Endodermal cell (in vitro differentiated cells): ENCODE results near the gene HOXA6. TPM values are rescaled to one million over a fixed set of nuclear protein-coding genes. Genes with fewer than 3 reads are reported as not detected.

Experiments used
- DNase-seq: peaks from one replicate; pipeline ENCODE4 v3.0.0-alpha.2; 2017
- H3K27ac ChIP-seq: 2 replicates; pipeline ENCODE4 v1.5.1; 2013; ENCODE audit warnings: mild to moderate bottlenecking, low read depth, low read length, moderate library complexity
- H3K27me3 ChIP-seq: 2 replicates; pipeline ENCODE4 v1.6.1; 2013; ENCODE audit warnings: mild to moderate bottlenecking, low read length, moderate library complexity; ENCODE audit not compliant: insufficient read depth, control insufficient read depth, poor library complexity, severe bottlenecking
- H3K36me3 ChIP-seq: 2 replicates; pipeline ENCODE4 v1.7.0; 2013; ENCODE audit warnings: mild to moderate bottlenecking, low read length, moderate library complexity; ENCODE audit not compliant: control insufficient read depth, insufficient read depth
- H3K4me1 ChIP-seq: one replicate; pipeline ENCODE4 v1.7.0; 2013; ENCODE audit warnings: low read length; ENCODE audit not compliant: control insufficient read depth, insufficient read depth
- H3K4me3 ChIP-seq: 2 replicates; pipeline ENCODE4 v1.5.1; 2013; ENCODE audit warnings: mild to moderate bottlenecking, low read length, moderate library complexity
- H3K9ac ChIP-seq: 2 replicates; pipeline ENCODE4 v1.6.1; 2013; ENCODE audit warnings: mild to moderate bottlenecking, low read length, moderate library complexity; ENCODE audit not compliant: poor library complexity, severe bottlenecking; ENCODE audit errors: extremely low read depth
- H3K9me3 ChIP-seq: 2 replicates; pipeline ENCODE4 v1.6.1; 2013; ENCODE audit warnings: mild to moderate bottlenecking, low read length, moderate library complexity; ENCODE audit not compliant: control insufficient read depth
- H3K27ac Mint-ChIP-seq: 2 replicates; pipeline ENCODE4 v1.8.0; 2020; ENCODE audit warnings: mixed read lengths
- H3K27me3 Mint-ChIP-seq: 2 replicates; pipeline ENCODE4 v1.8.0; 2021; ENCODE audit warnings: mild to moderate bottlenecking, mixed read lengths; ENCODE audit not compliant: insufficient read depth
- H3K36me3 Mint-ChIP-seq: 2 replicates; pipeline ENCODE4 v1.8.0; 2020; ENCODE audit warnings: low read depth, mixed read lengths
- H3K4me1 Mint-ChIP-seq: 2 replicates; pipeline ENCODE4 v1.8.0; 2020; ENCODE audit warnings: mixed read lengths
- H3K4me3 Mint-ChIP-seq: 2 replicates; pipeline ENCODE4 v1.8.0; 2020; ENCODE audit warnings: mild to moderate bottlenecking, moderate library complexity, mixed read lengths
- H3K9me3 Mint-ChIP-seq: 2 replicates; pipeline ENCODE4 v1.8.0; 2020; ENCODE audit warnings: mild to moderate bottlenecking, mixed read lengths
- WGBS, 2 experiments: methylation state at CpG; one replicate each; pipeline versions ENCODE4 v1.1.5 to v1.1.7; 2013; ENCODE audit warnings: missing lambda C conversion rate in 2 of 2, mixed read lengths in 1 of 2; ENCODE audit not compliant: insufficient coverage in 1 of 2, insufficient read length in 1 of 2; 5-methylcytosine and 5-hydroxymethylcytosine counted together
- total RNA-seq, 2 donors: library from RNA; stranded (reverse); fragmentation: NEBNext Ultra II Directional in 1 of 2; extraction: Animal tissue kit (Norgen Biotek cat#: 25700) in 1 of 2; gene quantifications; 2 replicates in 1 of 2; 3 replicates in 1 of 2; pipeline ENCODE4 v1.2.1, GENCODE V29; 2021
- TF ChIP-seq, protein P1 (sequence below): fragments of 200-600 bp; sonication (generic); conservative IDR thresholded peaks from 2 replicates; pipeline ENCODE4 v1.5.0; 2021; ENCODE audit warnings: antibody characterized with exemption, mild to moderate bottlenecking

Gene HOXA6
- total RNA-seq, 2 donors from 2014 or later = not detected

DNA sequence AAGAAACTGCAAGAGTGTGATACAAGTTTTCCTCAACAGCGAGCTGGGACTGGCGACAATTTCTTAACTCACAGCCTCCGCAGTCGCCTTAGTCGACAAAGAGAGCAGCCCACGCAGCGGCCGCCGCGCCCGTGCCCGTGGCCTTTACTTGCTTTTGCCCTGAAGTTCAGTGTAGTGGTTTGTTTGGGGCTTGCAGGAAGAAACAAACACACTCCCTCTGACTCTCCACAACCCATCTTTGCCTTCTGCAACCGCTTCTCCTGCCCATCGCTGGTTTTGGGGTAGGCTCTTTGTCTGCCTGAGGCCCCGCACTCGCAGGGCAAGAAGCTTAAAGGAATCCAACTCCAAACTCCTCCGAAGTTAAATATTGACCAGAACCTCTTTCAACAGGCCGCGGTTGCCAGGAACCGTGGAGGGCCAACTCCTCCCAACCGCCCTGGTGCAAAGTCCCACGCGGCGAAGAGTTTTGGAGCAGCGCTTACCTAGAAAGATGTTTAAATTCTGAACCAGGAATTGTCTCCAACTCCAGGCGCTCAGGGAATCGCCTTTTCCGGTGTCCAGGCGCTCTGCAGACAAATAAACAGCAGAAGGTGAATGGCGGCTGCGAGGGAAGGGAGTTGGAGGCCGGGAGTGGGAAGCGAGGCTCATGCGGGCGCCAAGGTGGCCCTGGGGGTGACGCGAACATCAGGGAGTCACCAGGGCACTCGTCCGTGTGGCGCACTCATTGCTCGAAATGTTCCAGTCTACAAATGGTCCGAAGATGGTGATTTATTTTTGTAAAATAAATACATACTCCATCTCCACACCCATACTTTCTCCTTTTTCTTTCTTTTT is 25.3 kb downstream of the HOXA6 start:
- Mint-ChIP-seq H3K9me3 (no peaks in the 10 kb centered on the region), H3K27ac (no peak overlapping the region), H3K4me1 (peaks cover 4% of the 10 kb centered on the region), H3K27me3 (peaks cover 100% of the 10 kb centered on the region), H3K36me3 (no peaks in the 10 kb centered on the region), H3K4me3 (no peak overlapping the region)
- Histone ChIP-seq H3K9me3 (peaks cover 10% of the 10 kb centered on the region), H3K4me3 (no peak overlapping the region), H3K36me3 (no peaks in the 10 kb centered on the region), H3K27ac (peak overlapping the region; percentile 29), H3K27me3 (peaks cover 100% of the 10 kb centered on the region), H3K9ac (no peak overlapping the region), H3K4me1 (no peaks in the 10 kb centered on the region)
- WGBS, 2 experiments = 4 to 5% methylated on average over 17 to 37 of the region's 42 CpGs
- TF ChIP-seq, protein P1, sequence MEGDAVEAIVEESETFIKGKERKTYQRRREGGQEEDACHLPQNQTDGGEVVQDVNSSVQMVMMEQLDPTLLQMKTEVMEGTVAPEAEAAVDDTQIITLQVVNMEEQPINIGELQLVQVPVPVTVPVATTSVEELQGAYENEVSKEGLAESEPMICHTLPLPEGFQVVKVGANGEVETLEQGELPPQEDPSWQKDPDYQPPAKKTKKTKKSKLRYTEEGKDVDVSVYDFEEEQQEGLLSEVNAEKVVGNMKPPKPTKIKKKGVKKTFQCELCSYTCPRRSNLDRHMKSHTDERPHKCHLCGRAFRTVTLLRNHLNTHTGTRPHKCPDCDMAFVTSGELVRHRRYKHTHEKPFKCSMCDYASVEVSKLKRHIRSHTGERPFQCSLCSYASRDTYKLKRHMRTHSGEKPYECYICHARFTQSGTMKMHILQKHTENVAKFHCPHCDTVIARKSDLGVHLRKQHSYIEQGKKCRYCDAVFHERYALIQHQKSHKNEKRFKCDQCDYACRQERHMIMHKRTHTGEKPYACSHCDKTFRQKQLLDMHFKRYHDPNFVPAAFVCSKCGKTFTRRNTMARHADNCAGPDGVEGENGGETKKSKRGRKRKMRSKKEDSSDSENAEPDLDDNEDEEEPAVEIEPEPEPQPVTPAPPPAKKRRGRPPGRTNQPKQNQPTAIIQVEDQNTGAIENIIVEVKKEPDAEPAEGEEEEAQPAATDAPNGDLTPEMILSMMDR = no peak
- peak; percentile 55 for DNase-seq

DNA sequence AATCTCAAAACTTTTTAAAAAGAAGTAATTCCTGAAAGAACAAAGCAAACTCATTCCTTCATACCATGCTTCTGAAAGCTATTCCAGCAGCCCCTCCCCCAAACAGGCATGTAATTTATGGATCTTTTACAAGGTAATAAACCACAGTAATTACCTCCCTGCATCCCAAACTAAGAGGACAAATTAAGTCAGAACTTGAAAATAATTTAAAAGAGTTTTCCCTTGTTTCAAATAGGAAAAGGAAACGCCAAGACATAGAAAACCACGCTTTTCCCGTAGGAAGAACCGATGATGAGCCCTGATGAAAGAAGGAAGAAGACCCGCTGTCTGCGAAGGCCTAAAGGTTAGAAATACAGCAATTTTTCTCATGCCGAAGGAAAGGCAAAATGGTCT is 25.9 kb downstream of the HOXA6 start:
- Histone ChIP-seq H3K9ac (no peak overlapping the region), H3K9me3 (peaks cover 10% of the 10 kb centered on the region), H3K27ac (no peak overlapping the region), H3K4me1 (no peaks in the 10 kb centered on the region), H3K4me3 (no peak overlapping the region), H3K36me3 (no peaks in the 10 kb centered on the region), H3K27me3 (peaks cover 100% of the 10 kb centered on the region)
- no peak overlapping the region for H3K27ac Mint-ChIP-seq
- DNase-seq = no peak
- H3K9me3 Mint-ChIP-seq = no peaks in the 10 kb centered on the region
- peaks cover 4% of the 10 kb centered on the region for H3K4me1 Mint-ChIP-seq
- H3K4me3 Mint-ChIP-seq = no peak overlapping the region
- H3K36me3 Mint-ChIP-seq = no peaks in the 10 kb centered on the region
- 18 to 21% methylated on average over 7 of the region's 7 CpGs for WGBS, 2 experiments
- peaks cover 100% of the 10 kb centered on the region for H3K27me3 Mint-ChIP-seq
- TF ChIP-seq, protein P1 = no peak

DNA sequence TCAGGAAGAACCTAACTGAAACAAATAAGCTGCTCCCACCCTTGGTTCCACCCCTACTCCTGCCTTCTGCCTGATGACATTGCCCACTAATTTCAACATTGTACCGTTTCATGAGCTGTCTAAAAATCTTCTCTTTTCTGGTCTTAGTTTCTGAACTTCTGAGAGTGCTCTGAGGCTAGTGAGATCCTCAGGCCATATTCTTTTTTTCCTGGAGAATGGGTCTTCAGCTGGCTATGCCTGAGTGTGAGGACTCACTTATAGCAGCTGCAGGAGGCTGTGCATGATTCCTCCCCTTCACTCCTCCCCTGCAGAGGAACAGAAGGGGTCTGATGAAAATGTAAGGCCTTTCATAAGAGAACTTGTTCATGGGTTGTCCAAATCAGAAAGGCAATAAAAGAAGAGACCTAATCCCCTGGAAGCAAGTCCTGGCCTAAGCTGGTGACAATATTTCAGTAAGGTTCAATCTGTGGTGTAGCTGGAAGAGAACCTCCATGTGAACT is 28.1 kb downstream of the HOXA6 start:
- H3K36me3 ChIP-seq = no peaks in the 10 kb centered on the region
- peaks cover 4% of the 10 kb centered on the region for H3K4me1 Mint-ChIP-seq
- H3K36me3 Mint-ChIP-seq = no peaks in the 10 kb centered on the region
- H3K4me1 ChIP-seq = no peaks in the 10 kb centered on the region
- H3K27ac ChIP-seq = no peak overlapping the region
- no peak overlapping the region for H3K9ac ChIP-seq
- H3K9me3 Mint-ChIP-seq = no peaks in the 10 kb centered on the region
- H3K27me3 ChIP-seq = peaks cover 100% of the 10 kb centered on the region
- H3K27ac Mint-ChIP-seq = no peak overlapping the region
- TF ChIP-seq, protein P1 = no peak
- 49% methylated on average over 1 of the region's 1 CpG; no CpG with 5 or more reads in 1 of the 2 experiments for WGBS, 2 experiments
- no peak overlapping the region for H3K4me3 ChIP-seq
- peaks cover 99% of the 10 kb centered on the region for H3K27me3 Mint-ChIP-seq
- H3K9me3 ChIP-seq = peaks cover 1% of the 10 kb centered on the region
- H3K4me3 Mint-ChIP-seq = no peak overlapping the region
- no peak for DNase-seq
